GM18861 (cell line): Measurements from ENCODE around the gene ANKRD13D.

Source experiments
- ATAC-seq: cut with Tn5 transposase; IDR thresholded peaks from one replicate; pipeline ENCODE4 v1.9.1; 2021; ENCODE audit not compliant: unreplicated experiment

The ANKRD13D gene

GRCh38 chr11:67285541-67286498, 3.3 kb upstream of the ANKRD13D start:
- no peak for ATAC-seq

- no peak for ATAC-seq
Measured at GRCh38 chr11:67286621-67287333, 2.3 kb upstream of the ANKRD13D start.

DNA sequence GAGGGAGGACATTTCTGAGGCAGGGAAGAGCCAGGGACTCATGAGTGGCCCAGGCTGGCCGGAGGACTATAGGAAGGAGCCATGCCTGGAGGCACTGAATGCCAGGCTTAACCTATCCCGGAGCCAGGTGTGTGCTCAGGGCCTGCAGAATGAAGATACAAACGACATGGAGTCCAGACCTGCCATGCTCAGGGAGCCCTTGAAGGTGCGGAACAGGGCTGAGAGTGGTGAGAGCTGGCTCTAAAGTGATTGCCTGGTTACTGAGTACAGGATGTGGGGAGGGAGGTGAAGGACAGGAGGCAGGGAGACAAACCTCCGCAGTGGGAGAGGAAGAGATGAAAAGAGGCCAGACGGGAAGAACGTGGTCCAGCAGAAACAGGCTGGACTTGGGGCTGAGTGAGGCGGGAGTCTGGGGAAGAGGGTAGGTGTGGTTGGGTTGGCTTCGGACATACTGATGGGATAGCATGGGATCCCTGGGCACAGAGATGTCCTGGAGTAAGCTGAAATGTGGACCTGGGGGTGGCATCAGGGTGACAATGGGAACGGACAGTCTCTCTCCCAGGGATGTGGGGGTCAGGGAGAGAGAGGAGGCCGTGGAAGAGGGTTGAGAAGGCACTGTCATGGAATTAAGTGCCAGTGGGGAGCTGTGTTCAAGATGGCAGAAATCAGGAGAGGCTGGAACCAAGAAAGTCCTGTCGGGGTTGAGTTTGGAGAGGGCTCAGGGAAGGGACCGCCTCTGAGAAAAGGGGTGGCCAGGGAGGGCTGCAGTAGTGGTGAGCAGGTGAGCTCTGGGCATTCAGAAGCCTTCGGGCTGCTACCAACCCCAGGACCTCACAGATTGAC, 1.5 kb upstream of the ANKRD13D start:
- no peak for ATAC-seq

DNA sequence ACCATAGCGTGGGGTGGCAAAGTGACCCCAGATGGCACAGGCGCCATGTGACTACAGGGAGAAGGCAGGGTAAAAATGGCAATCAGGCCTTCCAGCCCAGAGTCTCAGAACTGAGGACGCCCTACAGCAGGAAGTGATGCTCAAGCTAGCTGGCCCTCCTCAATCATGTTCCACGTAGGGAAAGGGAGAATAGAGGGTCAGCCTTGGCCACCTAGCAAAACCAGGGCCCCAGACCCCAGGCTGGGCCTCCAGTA, 978 bp upstream of the ANKRD13D start:
- no peak for ATAC-seq

- peak; percentile 63 for ATAC-seq
Measured at GRCh38 chr11:67288452-67289225, 464 bp upstream of the ANKRD13D start.

GRCh38 chr11:67289651-67290479, 762 bp downstream of the ANKRD13D start:
- ATAC-seq = no peak

- no peak for ATAC-seq
Measured at GRCh38 chr11:67290801-67291200, 1.7 kb downstream of the ANKRD13D start.

DNA sequence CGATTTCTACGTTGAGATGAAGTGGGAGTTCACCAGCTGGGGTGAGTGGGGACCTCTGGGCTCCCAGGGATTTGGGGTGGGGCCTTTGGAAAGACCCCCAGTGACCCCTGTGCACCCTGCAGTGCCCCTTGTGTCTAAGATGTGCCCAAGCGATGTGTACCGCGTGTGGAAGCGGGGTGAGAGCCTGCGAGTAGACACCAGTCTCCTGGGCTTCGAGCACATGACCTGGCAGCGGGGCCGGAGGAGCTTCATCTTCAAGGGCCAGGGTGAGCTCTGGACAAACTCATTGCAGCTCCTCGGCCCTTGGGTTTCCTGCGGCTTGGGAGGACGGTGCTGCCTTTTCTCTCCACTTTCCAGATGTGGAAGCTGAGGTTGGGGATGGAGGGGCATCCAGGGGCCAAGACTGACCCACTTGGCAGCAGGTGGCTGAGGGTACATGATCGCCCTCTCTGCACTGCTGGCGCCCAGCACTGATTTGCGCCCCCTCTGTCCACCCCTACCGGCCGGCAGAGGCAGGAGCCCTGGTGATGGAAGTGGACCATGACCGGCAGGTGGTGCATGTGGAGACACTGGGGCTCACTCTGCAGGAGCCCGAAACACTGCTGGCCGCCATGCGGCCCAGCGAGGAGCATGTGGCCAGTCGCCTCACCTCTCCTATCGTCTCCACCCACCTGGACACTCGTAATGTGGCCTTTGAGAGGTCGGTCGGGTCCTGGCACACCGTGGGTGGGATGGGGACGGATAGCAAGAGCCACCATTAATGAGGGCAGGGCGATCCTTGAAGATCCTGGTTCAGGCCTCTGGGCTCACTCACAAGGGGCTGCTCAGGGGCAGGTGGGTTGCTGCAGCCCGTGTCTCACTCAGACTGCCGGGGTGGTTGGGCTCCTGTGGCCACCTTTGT, 2.6 kb downstream of the ANKRD13D start:
- no peak for ATAC-seq

DNA sequence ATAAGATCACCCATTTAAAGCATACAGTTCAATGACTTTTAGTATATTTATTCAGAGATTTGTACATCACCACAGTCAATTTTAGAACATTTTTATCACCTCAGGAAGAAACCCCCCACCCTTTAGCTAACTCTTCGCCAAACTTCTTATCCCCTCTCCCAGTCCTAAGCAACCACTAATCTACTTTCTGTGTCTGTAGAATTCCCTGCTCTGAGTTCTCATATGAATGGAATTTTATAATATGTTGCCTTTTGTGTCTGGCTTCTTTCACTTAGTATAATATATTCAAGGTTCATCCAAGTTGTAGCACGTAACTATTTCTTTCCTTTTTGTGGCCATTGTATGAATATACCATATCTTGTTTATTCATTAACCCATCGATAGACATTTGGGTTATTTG, 3.6 kb downstream of the ANKRD13D start:
- no peak for ATAC-seq

- no peak for ATAC-seq
Measured at GRCh38 chr11:67293090-67293489, 4.0 kb downstream of the ANKRD13D start.

GRCh38 chr11:67295846-67296245, 6.7 kb downstream of the ANKRD13D start:
- no peak for ATAC-seq

GRCh38 chr11:67298786-67299185, 9.7 kb downstream of the ANKRD13D start:
- no peak for ATAC-seq

DNA sequence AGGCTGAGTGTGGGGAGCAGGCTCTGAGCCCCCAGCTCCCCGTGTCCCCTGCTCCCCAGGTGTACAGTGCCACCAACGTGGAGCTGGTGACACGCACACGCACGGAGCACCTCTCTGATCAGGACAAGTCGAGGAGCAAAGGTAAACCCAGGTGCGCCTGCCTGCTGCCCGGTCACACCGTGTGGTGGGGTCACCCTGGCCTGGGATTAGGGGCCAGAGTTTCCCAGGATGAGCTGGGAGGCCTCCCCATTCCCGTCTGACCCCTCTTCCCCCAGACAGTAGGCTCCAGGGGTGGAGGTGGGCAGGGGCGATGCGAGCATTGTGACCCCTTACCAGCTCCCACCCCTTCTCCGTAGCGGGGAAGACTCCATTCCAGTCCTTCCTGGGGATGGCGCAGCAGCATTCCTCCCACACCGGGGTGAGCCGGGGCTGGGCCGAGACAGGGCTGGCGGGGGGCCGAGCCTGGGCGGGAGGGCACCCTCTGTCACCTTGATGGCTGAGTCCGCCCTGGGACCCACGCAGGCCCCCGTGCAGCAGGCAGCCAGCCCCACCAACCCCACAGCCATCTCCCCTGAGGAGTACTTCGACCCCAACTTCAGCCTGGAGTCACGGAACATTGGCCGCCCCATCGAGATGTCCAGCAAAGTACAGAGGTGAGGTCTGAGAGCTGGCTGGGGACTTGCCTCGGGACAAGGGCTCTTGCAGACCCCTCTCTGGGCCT, 10.5 kb downstream of the ANKRD13D start:
- no peak for ATAC-seq

DNA sequence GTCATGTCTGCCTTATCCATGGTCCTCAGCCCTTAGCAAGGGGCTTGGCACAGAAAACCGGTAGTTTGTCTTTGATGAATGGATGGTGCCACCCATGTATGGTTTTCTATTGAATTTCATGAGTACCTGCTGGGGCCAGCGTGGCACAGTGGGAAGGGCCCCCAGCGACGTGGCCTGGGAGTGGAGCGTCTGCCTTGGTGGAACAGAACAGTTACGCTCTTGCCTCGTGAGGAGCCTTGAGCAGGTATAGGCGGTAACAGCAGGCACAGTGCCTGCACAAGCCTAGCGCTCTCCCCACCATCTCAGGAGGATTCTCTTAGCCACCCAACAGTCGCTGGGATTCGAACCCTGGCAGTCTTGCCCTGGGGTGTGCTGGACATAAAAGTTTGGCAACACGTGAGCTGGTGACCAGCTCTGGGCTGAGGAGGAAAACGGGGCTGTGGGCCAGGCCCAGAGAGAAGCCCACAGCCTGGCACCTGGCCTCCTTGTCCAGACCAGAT, 11.2 kb downstream of the ANKRD13D start:
- no peak for ATAC-seq

- no peak for ATAC-seq
Measured at GRCh38 chr11:67300756-67301312, 11.7 kb downstream of the ANKRD13D start.

- ATAC-seq = no peak
Measured at GRCh38 chr11:67301313-67301921, 12.3 kb downstream of the ANKRD13D start.

GRCh38 chr11:67301951-67302516, 12.9 kb downstream of the ANKRD13D start:
- no peak for ATAC-seq
